ENCODE data around the gene SLC27A3. TPM values are rescaled to one million over a fixed set of nuclear protein-coding genes. Genes with fewer than 3 reads are reported as not detected.

The SLC27A3 gene
- total and polyA plus RNA-seq, 2 of the 8 experiments (the other 6 are each of a cell fraction or from before 2014, with no cell fraction given): 39.1 to 40.1 TPM

GRCh38 chr1:153775458-153776327 is 486 bp downstream of the SLC27A3 start (continued):
- 0 out of 3 replicates have a peak, but pooled peaks of 1 of the 2 experiments have one; percentile 51 for TF ChIP-seq EP300 (IDR thresholded peaks at IDR 0.05; ENCODE audit: borderline replicate concordance in 1 of 2, low read depth in 2 of 2, low read length in 2 of 2)
- TF ChIP-seq CREB1 (IDR thresholded peaks at IDR 0.05): no peak
- peak; percentile 75 for TF ChIP-seq TBP (IDR thresholded peaks at IDR 0.05; ENCODE audit: low read depth, low read length)

All from H1 (cell line).